ENCODE data around the gene LPXN. TPM values are rescaled to one million over a fixed set of nuclear protein-coding genes. Genes with fewer than 3 reads are reported as not detected.

Gene LPXN
- total and polyA plus RNA-seq, 10 of the 15 experiments (the other 5 are each of a cell fraction or from before 2014, with no cell fraction given): 131 to 349 (median 201) TPM

DNA sequence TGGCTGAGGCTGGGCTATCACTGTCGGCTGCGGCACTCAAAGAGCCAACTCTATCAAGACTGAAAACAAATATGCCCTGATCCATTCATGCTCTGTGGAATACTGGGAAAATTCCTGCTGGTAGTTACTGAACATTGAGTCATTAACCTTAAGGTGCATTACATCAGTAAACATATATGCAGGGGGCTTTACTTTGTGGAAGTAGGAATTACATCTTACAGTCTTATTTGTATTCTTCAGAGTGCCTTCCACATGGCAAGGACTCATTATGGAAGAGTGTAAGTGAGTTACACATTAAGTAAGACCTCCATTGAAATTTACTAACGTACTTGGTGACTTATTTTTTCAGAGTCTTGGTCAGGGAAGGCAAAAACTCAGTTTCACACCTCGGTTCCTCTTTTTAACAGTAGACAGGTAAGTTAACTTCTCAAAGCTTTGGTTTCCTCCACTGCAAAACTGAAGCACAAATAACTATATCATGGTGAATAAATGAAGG is 72.2 kb downstream of the LPXN start (continued):
- TF ChIP-seq, protein P1, sequence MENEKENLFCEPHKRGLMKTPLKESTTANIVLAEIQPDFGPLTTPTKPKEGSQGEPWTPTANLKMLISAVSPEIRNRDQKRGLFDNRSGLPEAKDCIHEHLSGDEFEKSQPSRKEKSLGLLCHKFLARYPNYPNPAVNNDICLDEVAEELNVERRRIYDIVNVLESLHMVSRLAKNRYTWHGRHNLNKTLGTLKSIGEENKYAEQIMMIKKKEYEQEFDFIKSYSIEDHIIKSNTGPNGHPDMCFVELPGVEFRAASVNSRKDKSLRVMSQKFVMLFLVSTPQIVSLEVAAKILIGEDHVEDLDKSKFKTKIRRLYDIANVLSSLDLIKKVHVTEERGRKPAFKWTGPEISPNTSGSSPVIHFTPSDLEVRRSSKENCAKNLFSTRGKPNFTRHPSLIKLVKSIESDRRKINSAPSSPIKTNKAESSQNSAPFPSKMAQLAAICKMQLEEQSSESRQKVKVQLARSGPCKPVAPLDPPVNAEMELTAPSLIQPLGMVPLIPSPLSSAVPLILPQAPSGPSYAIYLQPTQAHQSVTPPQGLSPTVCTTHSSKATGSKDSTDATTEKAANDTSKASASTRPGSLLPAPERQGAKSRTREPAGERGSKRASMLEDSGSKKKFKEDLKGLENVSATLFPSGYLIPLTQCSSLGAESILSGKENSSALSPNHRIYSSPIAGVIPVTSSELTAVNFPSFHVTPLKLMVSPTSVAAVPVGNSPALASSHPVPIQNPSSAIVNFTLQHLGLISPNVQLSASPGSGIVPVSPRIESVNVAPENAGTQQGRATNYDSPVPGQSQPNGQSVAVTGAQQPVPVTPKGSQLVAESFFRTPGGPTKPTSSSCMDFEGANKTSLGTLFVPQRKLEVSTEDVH (IDR thresholded peaks at IDR 0.05; ENCODE audit: low read depth, partially characterized antibody): no peak
- TF ChIP-seq ZNF24 (IDR thresholded peaks at IDR 0.05) (peak; percentile 77; the same call in 1 of the 2 replicates), SPI1 (IDR thresholded peaks at IDR 0.05; ENCODE audit: borderline replicate concordance, insufficient read depth, low read depth, low read length) (peak; percentile 95), BMI1 (IDR thresholded peaks at IDR 0.05; ENCODE audit: borderline replicate concordance) (0 out of 2 replicates have a peak, but pooled peaks have one; percentile 19), JUNB (IDR thresholded peaks at IDR 0.05) (0 out of 2 replicates have a peak, but pooled peaks have one; percentile 14), IKZF1 (conservative IDR thresholded peaks at IDR 0.05) (peak; percentile 73), MEF2A (IDR thresholded peaks at IDR 0.05; ENCODE audit: insufficient read depth, low read depth, low read length) (no peak), CHD1 (IDR thresholded peaks at IDR 0.05; ENCODE audit: low read depth, low read length) (no peak), CREM (IDR thresholded peaks at IDR 0.05; ENCODE audit: low read depth) (no peak)
- TF ChIP-seq, protein P2, sequence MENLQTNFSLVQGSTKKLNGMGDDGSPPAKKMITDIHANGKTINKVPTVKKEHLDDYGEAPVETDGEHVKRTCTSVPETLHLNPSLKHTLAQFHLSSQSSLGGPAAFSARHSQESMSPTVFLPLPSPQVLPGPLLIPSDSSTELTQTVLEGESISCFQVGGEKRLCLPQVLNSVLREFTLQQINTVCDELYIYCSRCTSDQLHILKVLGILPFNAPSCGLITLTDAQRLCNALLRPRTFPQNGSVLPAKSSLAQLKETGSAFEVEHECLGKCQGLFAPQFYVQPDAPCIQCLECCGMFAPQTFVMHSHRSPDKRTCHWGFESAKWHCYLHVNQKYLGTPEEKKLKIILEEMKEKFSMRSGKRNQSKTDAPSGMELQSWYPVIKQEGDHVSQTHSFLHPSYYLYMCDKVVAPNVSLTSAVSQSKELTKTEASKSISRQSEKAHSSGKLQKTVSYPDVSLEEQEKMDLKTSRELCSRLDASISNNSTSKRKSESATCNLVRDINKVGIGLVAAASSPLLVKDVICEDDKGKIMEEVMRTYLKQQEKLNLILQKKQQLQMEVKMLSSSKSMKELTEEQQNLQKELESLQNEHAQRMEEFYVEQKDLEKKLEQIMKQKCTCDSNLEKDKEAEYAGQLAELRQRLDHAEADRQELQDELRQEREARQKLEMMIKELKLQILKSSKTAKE (IDR thresholded peaks at IDR 0.05; ENCODE audit: low read depth, poor library complexity, severe bottlenecking): peak; percentile 19

Measured in GM12878 (cell line).